Activated naive CD4-positive, alpha-beta T cell treated with anti-CD3 and anti-CD28 coated beads, Interleukin-2, amount 50 U/mL, for 16 hours (primary cell): ENCODE measurements around the gene PTPRN2.
"Not testable (repeated sequence)": the region's sequence is repeated elsewhere in the genome, so short reads cannot be mapped to it uniquely, and the experiment has no call there.

ENCODE experiments used
- DNase-seq: peaks from one replicate; pipeline ENCODE4 v3.0.0-alpha.2; 2020

Gene PTPRN2

GRCh38 chr7:158431941-158432347, 155.7 kb downstream of the PTPRN2 start:
- no peak for DNase-seq

GRCh38 chr7:158431055-158431940, 156.3 kb downstream of the PTPRN2 start:
- no peak for DNase-seq

- no peak for DNase-seq
Observed at GRCh38 chr7:158430308-158431034, 157.2 kb downstream of the PTPRN2 start.

- no peak for DNase-seq
Observed at GRCh38 chr7:158428837-158429753, 158.5 kb downstream of the PTPRN2 start.

- DNase-seq = no peak
Observed at GRCh38 chr7:158428131-158428836, 159.3 kb downstream of the PTPRN2 start.

GRCh38 chr7:158425676-158426075, 161.9 kb downstream of the PTPRN2 start:
- DNase-seq = not testable (repeated sequence)

- no peak for DNase-seq
Observed at GRCh38 chr7:158424531-158424930, 163.1 kb downstream of the PTPRN2 start.

GRCh38 chr7:158424011-158424410, 163.6 kb downstream of the PTPRN2 start:
- no peak for DNase-seq

- DNase-seq = no peak
Observed at GRCh38 chr7:158422887-158423560, 164.6 kb downstream of the PTPRN2 start.

- no peak for DNase-seq
Observed at GRCh38 chr7:158422196-158422886, 165.3 kb downstream of the PTPRN2 start.

GRCh38 chr7:158421361-158421760, 166.3 kb downstream of the PTPRN2 start:
- DNase-seq = no peak

- DNase-seq = no peak
Observed at GRCh38 chr7:158420591-158421340, 166.9 kb downstream of the PTPRN2 start.

- no peak for DNase-seq
Observed at GRCh38 chr7:158419238-158419785, 168.3 kb downstream of the PTPRN2 start.

GRCh38 chr7:158418395-158418794, 169.2 kb downstream of the PTPRN2 start:
- not testable (repeated sequence) for DNase-seq

GRCh38 chr7:158416283-158416933, 171.2 kb downstream of the PTPRN2 start:
- DNase-seq = no peak

GRCh38 chr7:158415316-158415715, 172.3 kb downstream of the PTPRN2 start:
- no peak for DNase-seq

GRCh38 chr7:158414486-158414961, 173.1 kb downstream of the PTPRN2 start:
- no peak for DNase-seq

GRCh38 chr7:158414002-158414401, 173.6 kb downstream of the PTPRN2 start:
- DNase-seq = no peak
